Esophagus squamous epithelium (tissue), 5 donors: ENCODE measurements around the gene BAIAP2. TPM values are rescaled to one million over a fixed set of nuclear protein-coding genes. Genes with fewer than 3 reads are reported as not detected.

Experiments
- DNase-seq: peaks from one replicate; lab custom pipeline; 2025; lab: John Stamatoyannopoulos, UW
- H3K27ac ChIP-seq, 4 donors: fragments of 200-600 bp; sonication (generic); one replicate each; pipeline ENCODE4 v1.5.1; 2016 to 2019; ENCODE audit warnings: mild to moderate bottlenecking in 1 of 4
- H3K27me3 ChIP-seq, 4 donors: fragments of 200-600 bp; sonication (generic); 1 replicate in 3 of 4; 2 replicates in 1 of 4; pipeline versions ENCODE4 v1.5.1 to v1.6.0; 2017 to 2021; ENCODE audit warnings: antibody characterized with exemption in 1 of 4
- H3K36me3 ChIP-seq, 3 donors: fragments of 200-600 bp; sonication (generic); one replicate each; pipeline ENCODE4 v1.5.1; 2016 to 2019
- H3K4me1 ChIP-seq, 3 donors: fragments of 200-600 bp; sonication (generic); one replicate each; pipeline ENCODE4 v1.5.1; 2017 to 2019
- H3K4me3 ChIP-seq, 4 donors: fragments of 200-600 bp; sonication (generic); 1 replicate in 3 of 4; 2 replicates in 1 of 4; pipeline ENCODE4 v1.5.1; 2016 to 2019; ENCODE audit warnings: mild to moderate bottlenecking in 2 of 4, moderate library complexity in 1 of 4
- H3K9me3 ChIP-seq, 3 donors: fragments of 200-600 bp; sonication (generic); one replicate each; pipeline ENCODE4 v1.5.1; 2016 to 2019
- POLR2A ChIP-seq, 4 donors: fragments of 450-650 bp; IDR thresholded peaks; one replicate each; pipeline ENCODE4 v1.6.1; 2017; ENCODE audit warnings: antibody characterized with exemption in 4 of 4, mild to moderate bottlenecking in 4 of 4, moderate library complexity in 3 of 4
- WGBS, 2 donors: methylation state at CpG; one replicate each; pipeline ENCODE4 v1.1.5; 2018; 5-methylcytosine and 5-hydroxymethylcytosine counted together
- intact Hi-C: fragments of 100-400 bp; cut with DNase I; formaldehyde crosslinking; loops from one replicate; pipeline ENCODE4 v1.15.0; 2022
- total RNA-seq, 4 donors: library from RNA; depleted of rRNA; stranded (reverse); fragments of >200 nt; gene quantifications; one replicate each; pipeline ENCODE4 v1.1.0, GENCODE V29; 2016
- TF ChIP-seq, protein P1 (sequence below), 6 experiments: fragments of 450-650 bp in 4 of 6; fragments of 200-600 bp in 2 of 6; sonication (generic) in 2 of 6; IDR thresholded peaks; one replicate each; pipeline ENCODE4 v1.5.1; 2016 to 2019; ENCODE audit warnings: antibody characterized with exemption in 6 of 6, mild to moderate bottlenecking in 4 of 6, moderate library complexity in 4 of 6
- donor health status: DM: yes; HTN: yes; CAD: no.

BAIAP2 gene
- total RNA-seq, 4 donors from 2014 or later = 87.8 to 175 (median 105) TPM

DNA sequence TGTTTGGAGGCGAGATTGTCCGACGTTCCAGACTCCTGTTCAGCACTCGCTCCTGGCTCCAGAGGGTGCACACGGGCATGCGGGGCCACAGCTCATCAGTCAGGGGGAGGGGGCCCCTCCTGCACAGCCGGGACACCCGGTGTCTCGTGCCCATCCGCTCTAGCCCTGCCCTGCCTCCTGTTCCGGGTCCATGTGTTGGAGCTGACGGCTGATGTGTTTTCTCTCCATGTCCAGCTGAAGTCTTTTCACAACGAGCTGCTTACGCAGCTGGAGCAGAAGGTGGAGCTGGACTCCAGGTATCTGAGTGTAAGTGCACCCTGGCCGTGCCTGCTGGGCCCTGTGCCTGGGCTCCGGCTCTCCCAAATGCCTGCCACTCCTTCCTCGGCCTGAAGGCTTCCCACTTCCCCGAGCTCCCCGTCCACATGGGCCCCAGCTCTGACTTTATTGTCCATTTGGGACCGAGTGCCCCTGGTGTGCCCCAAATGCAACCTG is 50.5 kb downstream of the BAIAP2 start:
- DNase-seq = no peak
- peaks cover 7 to 85% (median 13%) of the 10 kb centered on the region in 3 donors for H3K36me3 ChIP-seq
- intact Hi-C loops = no loop called here
- TF ChIP-seq POLR2A (IDR thresholded peaks at IDR 0.05) = no peak
- TF ChIP-seq, protein P1, sequence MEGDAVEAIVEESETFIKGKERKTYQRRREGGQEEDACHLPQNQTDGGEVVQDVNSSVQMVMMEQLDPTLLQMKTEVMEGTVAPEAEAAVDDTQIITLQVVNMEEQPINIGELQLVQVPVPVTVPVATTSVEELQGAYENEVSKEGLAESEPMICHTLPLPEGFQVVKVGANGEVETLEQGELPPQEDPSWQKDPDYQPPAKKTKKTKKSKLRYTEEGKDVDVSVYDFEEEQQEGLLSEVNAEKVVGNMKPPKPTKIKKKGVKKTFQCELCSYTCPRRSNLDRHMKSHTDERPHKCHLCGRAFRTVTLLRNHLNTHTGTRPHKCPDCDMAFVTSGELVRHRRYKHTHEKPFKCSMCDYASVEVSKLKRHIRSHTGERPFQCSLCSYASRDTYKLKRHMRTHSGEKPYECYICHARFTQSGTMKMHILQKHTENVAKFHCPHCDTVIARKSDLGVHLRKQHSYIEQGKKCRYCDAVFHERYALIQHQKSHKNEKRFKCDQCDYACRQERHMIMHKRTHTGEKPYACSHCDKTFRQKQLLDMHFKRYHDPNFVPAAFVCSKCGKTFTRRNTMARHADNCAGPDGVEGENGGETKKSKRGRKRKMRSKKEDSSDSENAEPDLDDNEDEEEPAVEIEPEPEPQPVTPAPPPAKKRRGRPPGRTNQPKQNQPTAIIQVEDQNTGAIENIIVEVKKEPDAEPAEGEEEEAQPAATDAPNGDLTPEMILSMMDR (IDR thresholded peaks at IDR 0.05) = peak in 2 of 6 experiments; percentile 29 to 46
- no peak overlapping the region for H3K4me3 ChIP-seq
- 56 to 67% methylated on average over 12 to 17 of the region's 20 CpGs for WGBS, 2 donors
- no peaks in the 10 kb centered on the region for H3K27me3 ChIP-seq
- no peaks in the 10 kb centered on the region for H3K9me3 ChIP-seq
- H3K4me1 ChIP-seq = peaks cover 45 to 99% (median 66%) of the 10 kb centered on the region in 3 donors
- H3K27ac ChIP-seq = peak overlapping the region; percentile 86 to 93 (median 91)

DNA sequence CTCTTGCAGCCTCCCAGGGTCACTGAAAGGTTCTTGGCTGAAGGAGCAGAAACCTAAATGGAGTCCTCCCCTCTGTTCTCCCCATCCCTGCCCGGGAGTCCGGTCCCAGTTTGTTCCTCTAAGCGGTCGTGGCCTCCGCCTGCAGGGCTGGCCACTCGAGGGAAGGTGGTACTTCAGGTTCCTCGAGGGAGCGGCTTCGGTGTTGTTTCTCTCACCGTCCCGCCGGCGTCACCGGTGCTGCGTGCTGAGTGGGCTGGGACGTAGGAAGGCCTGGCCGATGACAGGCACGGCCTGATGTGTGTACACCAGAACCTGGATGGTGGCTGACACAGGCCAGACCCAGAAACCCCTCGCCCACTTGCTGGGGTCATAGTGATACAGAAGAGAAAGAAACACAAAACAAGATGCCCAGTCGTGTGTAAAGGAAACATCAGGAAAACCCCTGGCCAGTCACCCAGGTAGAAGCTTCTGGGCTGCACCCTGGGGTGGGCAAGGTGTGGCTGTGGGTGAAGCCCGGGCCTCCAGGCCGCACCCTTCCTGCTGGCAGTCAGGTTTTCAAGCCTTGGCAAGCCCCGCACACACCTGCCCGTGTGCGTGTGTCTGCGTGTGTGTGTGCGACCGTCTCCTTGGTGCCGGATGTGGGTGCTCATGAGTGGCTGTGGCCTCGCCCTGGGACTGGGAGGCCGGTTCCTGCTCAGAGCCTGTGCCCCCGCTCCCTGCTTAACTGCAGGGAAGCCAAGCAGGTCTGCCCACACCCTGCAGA is 52.0 kb downstream of the BAIAP2 start:
- H3K4me1 ChIP-seq = peaks cover 54 to 100% (median 66%) of the 10 kb centered on the region in 3 donors
- H3K9me3 ChIP-seq = no peaks in the 10 kb centered on the region
- TF ChIP-seq POLR2A (IDR thresholded peaks at IDR 0.05) = no peak
- TF ChIP-seq, protein P1 (IDR thresholded peaks at IDR 0.05) = peak in 1 of 6 experiments; percentile 9
- H3K27me3 ChIP-seq = no peaks in the 10 kb centered on the region
- 52 to 60% methylated on average over 12 to 19 of the region's 32 CpGs for WGBS, 2 donors
- DNase-seq = no peak
- intact Hi-C loops = no loop called here
- H3K4me3 ChIP-seq = peak overlapping the region in 1 of 4 donors; percentile 1
- peak overlapping the region; percentile 86 to 93 (median 91) for H3K27ac ChIP-seq
- H3K36me3 ChIP-seq = peaks cover 7 to 79% (median 13%) of the 10 kb centered on the region in 3 donors

DNA sequence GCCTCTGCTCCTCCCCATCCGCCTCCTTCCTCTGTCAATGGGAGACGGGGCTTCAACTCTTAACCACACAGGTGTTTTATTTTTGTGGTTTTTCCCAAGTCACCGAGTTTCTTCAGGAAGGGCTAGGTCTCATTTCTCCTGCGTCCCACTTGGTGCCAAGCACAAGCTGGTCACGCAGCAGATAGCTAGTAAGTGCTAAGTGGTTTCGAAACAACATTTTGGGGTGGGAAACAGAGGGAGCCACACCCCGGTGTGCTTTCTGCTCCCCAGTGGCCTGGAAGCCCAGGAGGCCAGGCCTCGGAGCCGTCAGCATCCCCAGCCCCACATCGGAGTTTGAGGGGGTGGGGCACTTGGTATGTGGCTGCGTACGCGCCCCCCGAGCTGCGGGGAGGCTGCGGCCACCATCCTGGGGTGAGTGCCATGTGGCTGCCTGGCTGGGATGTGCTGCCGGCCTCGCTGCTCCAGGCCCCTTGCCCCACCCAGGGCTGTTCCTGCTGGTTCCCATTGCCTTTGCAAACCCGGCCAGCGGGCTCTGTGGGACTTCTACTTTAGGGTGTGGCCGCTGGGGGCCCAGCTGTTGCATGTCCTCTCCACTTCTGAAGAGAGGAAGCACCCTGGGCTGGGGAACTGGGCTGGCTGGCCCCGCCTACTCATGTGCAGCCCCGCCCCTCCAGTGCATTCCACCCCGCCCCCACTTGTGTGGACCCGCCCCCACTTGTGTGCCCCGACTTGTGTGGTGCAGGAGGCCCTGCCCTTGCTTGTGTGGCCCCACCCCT is 55.6 kb downstream of the BAIAP2 start:
- H3K27ac ChIP-seq = peak overlapping the region; percentile 89 to 93 (median 93)
- intact Hi-C loops = loop anchor here (10.0 kb wide), 1 partner anchor 66 kb away; no protein-coding TSS in a partner anchor
- peaks cover 7 to 54% (median 10%) of the 10 kb centered on the region in 3 donors for H3K36me3 ChIP-seq
- H3K4me3 ChIP-seq = peak overlapping the region in 1 of 4 donors; percentile 6
- 27 to 49% methylated on average over 3 to 20 of the region's 26 CpGs for WGBS, 2 donors
- H3K4me1 ChIP-seq = peaks cover 69 to 100% (median 80%) of the 10 kb centered on the region in 3 donors
- H3K9me3 ChIP-seq = no peaks in the 10 kb centered on the region
- TF ChIP-seq, protein P1 (IDR thresholded peaks at IDR 0.05) = peak in 1 of 6 experiments; percentile 10
- peak in 2 of 4 donors; percentile 36 to 79 for TF ChIP-seq POLR2A (IDR thresholded peaks at IDR 0.05)
- H3K27me3 ChIP-seq = no peaks in the 10 kb centered on the region
- peak; percentile 34 for DNase-seq

DNA sequence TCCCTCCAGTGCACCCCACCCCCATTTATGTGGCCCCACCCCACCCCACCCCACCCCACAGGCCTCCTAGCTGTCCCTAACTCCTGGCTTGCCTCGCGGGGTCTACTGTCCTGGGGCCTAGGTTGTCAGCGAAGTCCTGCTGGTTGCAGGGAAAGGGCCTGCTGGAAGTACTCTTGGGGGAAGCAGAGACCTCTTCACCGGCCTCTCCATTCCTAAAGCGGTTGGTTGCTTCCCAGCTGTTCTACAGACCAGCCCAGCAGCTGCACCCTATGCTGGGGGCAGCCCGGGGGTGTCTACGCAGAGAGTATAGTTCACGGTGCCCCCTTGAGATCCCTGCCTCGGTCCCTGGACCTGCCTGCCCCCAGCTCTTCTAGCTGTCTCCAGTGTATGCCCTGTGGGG is 56.2 kb downstream of the BAIAP2 start:
- peak overlapping the region; percentile 89 to 93 (median 93) for H3K27ac ChIP-seq
- H3K4me3 ChIP-seq = no peak overlapping the region
- no CpG with 5 or more reads among the region's 9 CpGs for WGBS, 2 donors
- DNase-seq = no peak
- H3K9me3 ChIP-seq = no peaks in the 10 kb centered on the region
- TF ChIP-seq, protein P1 (IDR thresholded peaks at IDR 0.05) = no peak
- TF ChIP-seq POLR2A (IDR thresholded peaks at IDR 0.05) = no peak
- H3K4me1 ChIP-seq = peaks cover 69 to 100% (median 80%) of the 10 kb centered on the region in 3 donors
- no peaks in the 10 kb centered on the region for H3K27me3 ChIP-seq
- intact Hi-C loops = loop anchor here (10.0 kb wide), 1 partner anchor 66 kb away; no protein-coding TSS in a partner anchor
- peaks cover 7 to 48% (median 10%) of the 10 kb centered on the region in 3 donors for H3K36me3 ChIP-seq
